SJCRH30 (cell line): Measurements from ENCODE around the gene TSPAN19. TPM values are rescaled to one million over a fixed set of nuclear protein-coding genes. Genes with fewer than 3 reads are reported as not detected.

ENCODE experiments used
- DNase-seq, 2 experiments: peaks; one replicate each; pipeline ENCODE4 v3.0.0-alpha.2; 2015 to 2020
- H3K27ac ChIP-seq: fragments of 250-450 bp; sonication (Bioruptor Pico); 2 replicates; pipeline ENCODE4 v1.5.1; 2020; ENCODE audit warnings: mild to moderate bottlenecking, moderate library complexity
- H3K27me3 ChIP-seq: fragments of 250-450 bp; sonication (Bioruptor Pico); 2 replicates; pipeline ENCODE4 v1.5.1; 2020; ENCODE audit warnings: mild to moderate bottlenecking, moderate library complexity
- H3K36me3 ChIP-seq: fragments of 250-450 bp; sonication (Bioruptor Pico); 2 replicates; pipeline ENCODE4 v1.5.1; 2020; ENCODE audit warnings: mild to moderate bottlenecking, moderate library complexity
- H3K4me1 ChIP-seq: fragments of 250-450 bp; sonication (Bioruptor Pico); 2 replicates; pipeline ENCODE4 v1.5.1; 2020; ENCODE audit warnings: mild to moderate bottlenecking, moderate library complexity
- H3K4me3 ChIP-seq: fragments of 250-450 bp; sonication (Bioruptor Pico); 2 replicates; pipeline ENCODE4 v1.5.1; 2020; ENCODE audit warnings: mild to moderate bottlenecking, moderate library complexity
- H3K9me3 ChIP-seq: fragments of 250-450 bp; sonication (Bioruptor Pico); replicated peaks from 2 replicates; pipeline ENCODE4 v1.5.1; 2020; ENCODE audit warnings: mild to moderate bottlenecking, moderate library complexity
- total RNA-seq: library from RNA; depleted of rRNA; stranded (reverse); fragments of >200 nt; shearing (Covaris generic); gene quantifications from 2 replicates; pipeline ENCODE4 v1.2.3, GENCODE V29; 2014; rRNA removed

Gene TSPAN19
- total RNA-seq, result 0.13 and 0.49 TPM in 2 replicates

DNA sequence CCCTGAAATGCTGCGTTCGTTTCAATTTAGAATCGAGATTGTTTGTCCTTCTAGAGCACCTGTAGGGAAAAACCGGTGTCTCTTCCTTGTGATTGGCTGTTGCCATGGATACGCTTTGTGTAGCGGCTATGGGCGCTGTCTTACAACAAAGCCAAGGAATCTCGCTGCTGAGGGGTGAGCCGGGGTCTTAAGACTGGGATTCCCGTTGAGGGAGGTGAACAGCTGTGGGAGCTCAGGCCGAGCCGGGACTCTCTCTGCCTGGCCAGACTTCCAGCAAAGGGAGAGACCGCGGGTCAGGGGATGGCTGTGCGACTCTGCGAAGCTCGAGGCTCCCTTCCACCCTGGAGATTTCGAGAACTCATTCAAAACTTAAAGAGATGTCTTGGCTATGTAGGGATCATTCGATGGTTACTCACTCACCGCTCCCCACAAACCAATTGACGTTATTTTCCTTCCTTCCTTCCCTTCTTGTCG is at the start of gene TSPAN19, which contains the start of gene LRRIQ1:
Gene TSPAN19 (minus strand): TSS at position 44 of the 474 bp plus-strand sequence. CDS start 6,331 bp downstream, outside the sequence.
Gene LRRIQ1 (plus strand): TSS at position 118 of the 474 bp plus-strand sequence. CDS start 1,826 bp downstream, outside the sequence.
- H3K9me3 ChIP-seq, result no peaks in the 10 kb centered on the region
- no peaks in the 10 kb centered on the region for H3K36me3 ChIP-seq
- peak; percentile 93 to 96 for DNase-seq
- no peaks in the 10 kb centered on the region for H3K27me3 ChIP-seq
- peak within 1 kb of the TSS; percentile 56 for H3K4me3 ChIP-seq
- H3K27ac ChIP-seq, result peak within 1 kb of the TSS; percentile 24; the same call in 1 of the 2 replicates
- peaks cover 3% of the 10 kb centered on the region; the same call in 1 of the 2 replicates for H3K4me1 ChIP-seq

DNA sequence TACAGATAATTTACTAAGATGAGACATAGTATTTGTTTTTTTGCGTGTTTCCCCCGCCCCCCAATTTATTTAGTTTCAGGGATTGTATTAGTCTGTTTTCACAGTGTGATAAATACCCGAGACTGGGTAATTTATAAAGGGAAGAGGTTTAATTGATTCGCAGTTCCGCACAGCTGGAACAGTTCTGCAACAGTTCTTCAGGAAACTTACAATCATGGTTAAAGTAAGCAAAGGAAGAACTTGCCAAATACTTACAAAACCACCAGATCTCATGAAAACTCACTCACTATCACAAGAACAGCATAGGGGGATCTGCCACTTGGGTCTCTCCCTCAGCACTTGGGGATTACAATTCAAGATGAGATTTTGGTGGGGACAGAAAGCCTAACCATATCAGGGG is 49.0 kb upstream of the TSPAN19 start:
- peaks cover 3% of the 10 kb centered on the region; the same call in 1 of the 2 replicates for H3K9me3 ChIP-seq
- no peak overlapping the region for H3K27ac ChIP-seq
- H3K27me3 ChIP-seq, result no peaks in the 10 kb centered on the region
- H3K4me3 ChIP-seq, result no peak overlapping the region
- DNase-seq, result no peak
- no peaks in the 10 kb centered on the region for H3K36me3 ChIP-seq
- H3K4me1 ChIP-seq, result no peaks in the 10 kb centered on the region

GRCh38 chr12:85076688-85077430 is 40.8 kb upstream of the TSPAN19 start:
- DNase-seq, result peak; percentile 44 to 82
- no peak overlapping the region for H3K4me3 ChIP-seq
- no peaks in the 10 kb centered on the region for H3K27me3 ChIP-seq
- peak overlapping the region; percentile 28; the same call in 1 of the 2 replicates for H3K27ac ChIP-seq
- H3K4me1 ChIP-seq, result peaks cover 17% of the 10 kb centered on the region
- no peaks in the 10 kb centered on the region for H3K36me3 ChIP-seq
- H3K9me3 ChIP-seq, result no peaks in the 10 kb centered on the region

- H3K27me3 ChIP-seq, result no peaks in the 10 kb centered on the region
- no peak overlapping the region for H3K4me3 ChIP-seq
- no peak overlapping the region for H3K27ac ChIP-seq
- no peak for DNase-seq
- H3K9me3 ChIP-seq, result no peaks in the 10 kb centered on the region
- peaks cover 17% of the 10 kb centered on the region for H3K4me1 ChIP-seq
- H3K36me3 ChIP-seq, result no peaks in the 10 kb centered on the region
These were observed 36.7 kb upstream of the TSPAN19 start for GRCh38 chr12:85072826-85073225.

DNA sequence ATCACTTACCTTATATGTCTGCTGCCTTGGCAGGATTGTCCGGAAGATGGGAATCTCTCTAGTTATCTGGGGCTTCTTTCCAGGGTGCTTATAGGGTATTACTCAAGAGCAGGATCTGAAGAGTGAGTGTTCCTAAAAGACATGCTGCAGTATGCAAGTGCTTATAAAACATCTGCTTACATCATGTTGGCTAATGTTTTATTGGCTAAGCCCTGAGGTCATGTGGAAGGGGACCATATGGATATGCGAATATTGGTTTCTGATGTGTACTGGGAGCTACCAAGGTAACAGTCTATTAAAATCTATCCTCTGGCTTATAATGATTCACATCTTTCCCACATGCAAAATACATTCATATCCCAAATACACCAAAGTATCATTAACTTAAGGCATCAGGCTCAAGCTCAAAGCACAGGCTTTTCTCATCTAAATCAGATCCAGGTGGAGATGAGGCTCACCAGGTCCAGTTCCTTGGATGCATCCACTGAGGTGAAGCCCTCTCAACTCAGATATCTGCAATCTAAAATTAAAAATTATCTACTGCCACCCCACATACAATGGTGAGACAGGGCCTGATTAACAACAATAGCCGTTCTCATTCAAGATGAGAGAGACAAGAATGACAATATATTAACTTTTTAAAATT is 29.9 kb upstream of the TSPAN19 start:
- Histone ChIP-seq H3K36me3 (no peaks in the 10 kb centered on the region), H3K4me3 (no peak overlapping the region), H3K9me3 (no peaks in the 10 kb centered on the region), H3K27ac (no peak overlapping the region), H3K4me1 (no peaks in the 10 kb centered on the region), H3K27me3 (no peaks in the 10 kb centered on the region)
- DNase-seq, result no peak

DNA sequence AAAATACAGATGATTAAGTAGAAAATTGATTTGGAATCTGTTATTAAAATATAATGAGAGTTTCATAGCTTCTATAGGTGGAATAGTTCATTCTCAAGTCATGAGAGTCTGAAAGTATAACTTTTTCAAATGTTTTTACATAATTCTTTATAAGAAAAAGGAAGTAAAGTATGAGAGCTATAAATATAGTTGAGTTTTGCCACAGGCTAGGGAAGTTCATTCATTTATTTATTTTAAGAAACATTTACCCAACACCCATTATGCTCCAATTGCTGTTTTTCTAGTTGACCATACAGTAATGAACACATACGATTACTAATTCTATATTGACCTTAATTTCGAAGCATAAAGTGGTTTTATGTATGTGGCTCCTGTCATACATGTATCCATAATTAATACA is 24.8 kb upstream of the TSPAN19 start:
- H3K4me3 ChIP-seq, result no peak overlapping the region
- DNase-seq, result no peak
- H3K27ac ChIP-seq, result no peak overlapping the region
- no peaks in the 10 kb centered on the region for H3K27me3 ChIP-seq
- no peaks in the 10 kb centered on the region for H3K9me3 ChIP-seq
- H3K36me3 ChIP-seq, result no peaks in the 10 kb centered on the region
- no peaks in the 10 kb centered on the region for H3K4me1 ChIP-seq

- Histone ChIP-seq H3K4me1 (no peaks in the 10 kb centered on the region), H3K27ac (no peak overlapping the region), H3K27me3 (no peaks in the 10 kb centered on the region), H3K36me3 (no peaks in the 10 kb centered on the region), H3K9me3 (no peaks in the 10 kb centered on the region), H3K4me3 (no peak overlapping the region)
- DNase-seq, result no peak
These were observed 23.5 kb upstream of the TSPAN19 start for GRCh38 chr12:85059594-85059993.

DNA sequence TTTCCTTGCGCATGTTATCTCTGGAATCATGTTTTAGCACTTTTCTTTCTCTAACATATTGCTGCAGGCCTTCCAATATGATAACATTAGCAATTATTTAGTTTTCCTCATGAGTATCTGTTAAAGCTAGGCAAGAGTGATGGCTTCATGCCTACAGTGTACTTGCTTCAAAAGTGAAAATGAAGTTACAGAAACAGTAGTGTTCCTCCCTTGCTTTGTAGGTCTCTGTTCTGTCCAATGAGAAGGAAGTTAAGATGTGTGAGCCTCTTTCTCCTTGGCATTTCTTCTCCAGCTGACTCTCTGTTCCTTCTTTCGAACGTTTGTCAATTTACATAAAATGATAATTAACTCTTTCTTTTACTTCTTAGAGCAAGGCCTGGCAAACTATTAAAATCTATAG is 22.3 kb upstream of the TSPAN19 start:
- no peak overlapping the region for H3K4me3 ChIP-seq
- no peak for DNase-seq
- no peaks in the 10 kb centered on the region for H3K4me1 ChIP-seq
- H3K27me3 ChIP-seq, result no peaks in the 10 kb centered on the region
- no peaks in the 10 kb centered on the region for H3K9me3 ChIP-seq
- no peaks in the 10 kb centered on the region for H3K36me3 ChIP-seq
- no peak overlapping the region for H3K27ac ChIP-seq

DNA sequence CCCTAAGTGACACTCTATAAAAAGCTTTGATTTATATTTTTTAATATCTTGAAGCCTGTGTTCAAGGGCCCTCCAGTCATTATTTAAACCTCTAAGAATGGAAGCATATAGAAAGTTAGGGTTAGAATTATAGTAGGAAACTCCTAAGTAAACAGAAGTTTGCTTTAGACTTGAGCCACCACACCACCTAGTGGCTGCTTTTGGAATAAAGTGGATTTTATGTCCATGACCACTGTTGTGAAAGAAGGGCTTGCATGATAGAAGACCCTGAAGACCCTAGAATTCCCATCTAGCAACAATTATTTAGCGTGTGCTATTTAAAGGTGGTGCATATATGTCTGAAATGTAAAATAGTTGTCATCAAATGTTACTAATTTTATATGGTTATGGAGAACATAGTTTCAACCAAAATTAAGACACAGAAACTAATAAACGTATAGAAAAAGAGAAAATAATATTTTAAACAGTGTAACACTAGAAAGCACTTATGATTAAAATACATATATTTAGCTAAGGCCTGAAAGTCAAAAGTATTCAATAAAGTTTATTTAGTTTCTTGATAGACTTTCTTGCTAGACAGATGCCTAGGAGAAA is 21.4 kb upstream of the TSPAN19 start:
- Histone ChIP-seq H3K36me3 (no peaks in the 10 kb centered on the region), H3K4me3 (no peak overlapping the region), H3K27ac (no peak overlapping the region), H3K9me3 (no peaks in the 10 kb centered on the region), H3K27me3 (no peaks in the 10 kb centered on the region), H3K4me1 (no peaks in the 10 kb centered on the region)
- peak; percentile 40 to 75 for DNase-seq

DNA sequence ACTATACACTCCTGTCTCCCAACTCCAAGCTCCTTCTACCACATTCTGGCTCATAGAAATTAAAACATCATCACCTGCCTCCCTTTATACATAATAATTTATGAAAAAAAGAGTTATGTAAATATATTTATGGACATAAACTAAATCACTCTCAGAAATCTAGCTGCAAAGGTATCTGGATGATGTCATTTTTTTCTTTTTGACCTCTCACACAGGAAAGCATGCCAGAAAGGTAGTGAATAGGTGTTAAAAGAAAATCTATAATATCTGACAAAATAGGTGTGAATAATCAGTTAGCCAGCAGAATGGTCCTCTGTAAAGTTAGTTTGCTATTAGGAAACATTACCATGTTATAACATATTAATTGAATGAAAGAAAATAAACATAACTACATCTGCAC is 7.8 kb upstream of the TSPAN19 start:
- H3K9me3 ChIP-seq, result no peaks in the 10 kb centered on the region
- no peaks in the 10 kb centered on the region for H3K4me1 ChIP-seq
- no peak for DNase-seq
- no peak overlapping the region for H3K27ac ChIP-seq
- no peaks in the 10 kb centered on the region for H3K36me3 ChIP-seq
- no peak overlapping the region for H3K4me3 ChIP-seq
- no peaks in the 10 kb centered on the region for H3K27me3 ChIP-seq

DNA sequence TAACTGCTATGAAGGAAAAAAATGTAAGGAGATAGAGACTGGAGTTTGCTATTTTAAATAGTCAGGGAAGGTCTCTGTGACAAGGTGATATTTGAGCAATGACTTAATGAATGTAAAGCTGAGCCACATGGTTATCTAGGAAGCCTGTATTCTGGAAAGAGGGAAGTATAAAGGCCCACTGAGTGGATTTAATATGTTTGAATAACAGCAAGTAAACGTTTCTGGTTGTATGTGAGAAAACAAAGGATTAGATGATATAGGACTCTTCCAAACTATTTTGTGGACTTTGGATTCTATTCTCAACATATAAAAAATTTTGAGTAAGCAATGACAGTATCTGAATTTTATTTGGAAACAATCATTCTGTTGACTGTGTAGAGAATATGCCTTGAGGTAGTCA is 5.3 kb upstream of the TSPAN19 start:
- H3K27me3 ChIP-seq, result no peaks in the 10 kb centered on the region
- no peaks in the 10 kb centered on the region for H3K4me1 ChIP-seq

DNA sequence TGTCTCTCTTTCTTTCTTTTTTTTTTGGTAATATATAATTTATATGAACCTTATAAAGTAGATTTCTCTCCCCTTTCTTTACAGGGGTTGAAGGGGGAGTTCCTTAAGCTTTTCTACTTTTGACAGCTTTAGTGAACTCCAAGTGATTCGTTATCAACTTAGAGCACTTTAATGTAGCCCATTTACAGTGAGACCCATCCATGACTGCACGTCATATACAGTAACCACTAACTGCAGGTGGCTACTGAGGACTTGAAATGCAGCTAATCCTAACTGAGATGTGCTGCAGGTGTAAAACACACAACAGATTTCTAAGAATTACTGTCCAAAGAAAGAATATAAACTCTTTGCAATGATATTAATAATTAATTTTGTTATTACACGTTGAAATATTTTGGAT is 656 bp upstream of the TSPAN19 start:
- Histone ChIP-seq H3K27me3 (no peaks in the 10 kb centered on the region), H3K4me1 (peaks cover 3% of the 10 kb centered on the region; the same call in 1 of the 2 replicates), H3K36me3 (no peaks in the 10 kb centered on the region), H3K9me3 (no peaks in the 10 kb centered on the region), H3K27ac (peak overlapping the region; percentile 24; the same call in 1 of the 2 replicates), H3K4me3 (peak overlapping the region; percentile 56)
- DNase-seq, result peak in 1 of 2 experiments; percentile 22

More for the DNA sequence above, 5.3 kb upstream of the TSPAN19 start:
- Histone ChIP-seq H3K36me3 (no peaks in the 10 kb centered on the region), H3K4me3 (no peak overlapping the region), H3K9me3 (no peaks in the 10 kb centered on the region), H3K27ac (no peak overlapping the region)
- DNase-seq, result no peak

DNA sequence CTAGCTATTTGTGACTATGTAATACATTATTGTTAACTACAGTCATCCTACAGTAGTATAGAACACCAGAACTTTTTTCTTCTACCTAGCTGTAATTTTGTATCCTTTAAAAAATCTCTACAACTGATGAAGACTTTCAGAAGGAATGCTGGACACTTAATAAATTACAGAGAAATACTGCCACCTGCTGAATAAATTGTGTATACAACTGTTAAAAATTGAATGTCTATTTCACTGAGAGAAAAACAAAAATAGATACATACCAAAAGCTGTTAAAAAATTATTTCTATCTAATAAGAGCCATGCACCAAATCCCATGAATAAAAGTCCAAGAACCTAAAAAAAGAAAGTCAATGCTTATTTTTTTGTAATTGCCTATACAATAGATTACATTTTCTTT is 6.6 kb downstream of the TSPAN19 start:
- H3K27me3 ChIP-seq, result no peaks in the 10 kb centered on the region
- H3K27ac ChIP-seq, result no peak overlapping the region
- H3K36me3 ChIP-seq, result no peaks in the 10 kb centered on the region
- no peak overlapping the region for H3K4me3 ChIP-seq
- no peaks in the 10 kb centered on the region for H3K4me1 ChIP-seq
- H3K9me3 ChIP-seq, result no peaks in the 10 kb centered on the region
- peak in 1 of 2 experiments; percentile 53 for DNase-seq

GRCh38 chr12:85018098-85018497 is 18.0 kb downstream of the TSPAN19 start:
- Histone ChIP-seq H3K4me3 (no peak overlapping the region), H3K9me3 (no peaks in the 10 kb centered on the region), H3K27ac (no peak overlapping the region), H3K27me3 (no peaks in the 10 kb centered on the region), H3K4me1 (peaks cover 8% of the 10 kb centered on the region; the same call in 1 of the 2 replicates), H3K36me3 (no peaks in the 10 kb centered on the region)
- DNase-seq, result no peak

DNA sequence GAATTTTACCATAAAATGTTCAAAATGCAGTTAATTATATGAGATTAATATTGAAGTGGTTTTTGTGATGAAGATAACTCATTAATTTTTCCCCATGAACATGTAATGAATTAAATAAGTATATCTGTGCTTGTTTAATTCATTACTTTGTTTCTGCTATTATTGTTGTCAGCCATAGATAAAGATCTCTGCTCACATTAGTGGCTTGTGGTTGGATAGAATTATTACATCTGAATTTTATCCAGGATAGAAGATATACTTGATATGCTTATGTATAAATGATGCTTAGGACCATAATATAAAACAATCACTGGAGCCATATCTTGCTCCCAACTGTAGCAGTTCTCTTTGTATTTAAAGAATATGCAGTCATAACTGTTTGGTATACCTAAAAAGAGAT is 18.5 kb downstream of the TSPAN19 start:
- no peak for DNase-seq
- H3K36me3 ChIP-seq, result no peaks in the 10 kb centered on the region
- H3K9me3 ChIP-seq, result no peaks in the 10 kb centered on the region

More for the DNA sequence above, 18.5 kb downstream of the TSPAN19 start:
- H3K4me1 ChIP-seq, result peaks cover 8% of the 10 kb centered on the region; the same call in 1 of the 2 replicates
- H3K4me3 ChIP-seq, result no peak overlapping the region
- H3K27me3 ChIP-seq, result no peaks in the 10 kb centered on the region
- H3K27ac ChIP-seq, result no peak overlapping the region
